Stimulated activated naive B cell treated with anti-CD40 and anti-IgM and Interleukin-4, amounts not matched to agents 10 μg/mL and 1 μg/mL and 100 μg/mL, for 72 hours (primary cell): Measurements from ENCODE around the gene KBTBD3.
"Not testable (repeated sequence)": the region's sequence is repeated elsewhere in the genome, so short reads cannot be mapped to it uniquely, and the experiment has no call there.

ENCODE experiments used
- ATAC-seq, 2 donors: fragments of 150-1000 bp; cut with Tn5 transposase; replicated peaks; 2 replicates each; pipeline ENCODE4 v1.10.0; 2021; ENCODE audit warnings: moderate library complexity in 1 of 2
- DNase-seq: peaks from one replicate; pipeline ENCODE4 v3.0.0; 2021
- H3K27ac Mint-ChIP-seq: one replicate; pipeline ENCODE4 v1.8.0; 2022; ENCODE audit warnings: mild to moderate bottlenecking, mixed read lengths
- H3K27me3 Mint-ChIP-seq, 2 donors: one replicate each; pipeline ENCODE4 v1.8.0; 2022; ENCODE audit warnings: mixed read lengths in 2 of 2
- H3K36me3 Mint-ChIP-seq, 2 donors: one replicate each; pipeline ENCODE4 v1.8.0; 2022; ENCODE audit warnings: mixed read lengths in 2 of 2, mild to moderate bottlenecking in 1 of 2
- H3K4me1 Mint-ChIP-seq, 2 donors: one replicate each; pipeline ENCODE4 v1.8.0; 2022; ENCODE audit warnings: mixed read lengths in 2 of 2, mild to moderate bottlenecking in 1 of 2
- H3K4me3 Mint-ChIP-seq, 2 donors: one replicate each; pipeline ENCODE4 v1.8.0; 2022; ENCODE audit warnings: mild to moderate bottlenecking in 2 of 2, mixed read lengths in 2 of 2, moderate library complexity in 1 of 2
- H3K9me3 Mint-ChIP-seq, 2 donors: one replicate each; pipeline ENCODE4 v1.8.0; 2022; ENCODE audit warnings: mixed read lengths in 2 of 2, mild to moderate bottlenecking in 1 of 2

Gene KBTBD3

GRCh38 chr11:106077609-106078455 lies 685 bp upstream of the KBTBD3 start, which contains the start of gene AASDHPPT:
Gene AASDHPPT (plus strand): TSS chr11:106077662. CDS start chr11:106077711, 49 bp downstream.
- H3K27me3 Mint-ChIP-seq: no peaks in the 10 kb centered on the region
- H3K36me3 Mint-ChIP-seq: peaks cover 10 to 14% of the 10 kb centered on the region in 2 donors
- DNase-seq (no peak), ATAC-seq (peak; percentile 23 to 26)
- H3K27ac Mint-ChIP-seq: peak within 1 kb of the TSS; percentile 98
- no peaks in the 10 kb centered on the region for H3K9me3 Mint-ChIP-seq
- peaks cover 23 to 48% of the 10 kb centered on the region in 2 donors for H3K4me1 Mint-ChIP-seq
- peak within 1 kb of the TSS; percentile 96 to 98 for H3K4me3 Mint-ChIP-seq

- Mint-ChIP-seq H3K27me3 (no peaks in the 10 kb centered on the region), H3K27ac (peak overlapping the region; percentile 98), H3K4me3 (peak overlapping the region; percentile 96 to 98), H3K9me3 (no peaks in the 10 kb centered on the region), H3K4me1 (peaks cover 16 to 37% of the 10 kb centered on the region in 2 donors), H3K36me3 (peaks cover 4 to 8% of the 10 kb centered on the region in 2 donors)
- DNase-seq (no peak), ATAC-seq (no peak)
Observed at GRCh38 chr11:106076171-106076918, 802 bp downstream of the KBTBD3 start.

- peaks cover 2 to 4% of the 10 kb centered on the region in 2 donors for H3K36me3 Mint-ChIP-seq
- H3K27ac Mint-ChIP-seq: no peak overlapping the region
- no peaks in the 10 kb centered on the region for H3K9me3 Mint-ChIP-seq
- H3K4me3 Mint-ChIP-seq: no peak overlapping the region
- peaks cover 9 to 22% of the 10 kb centered on the region in 2 donors for H3K4me1 Mint-ChIP-seq
- no peak for DNase-seq
- H3K27me3 Mint-ChIP-seq: no peaks in the 10 kb centered on the region
- no peak for ATAC-seq
Observed at GRCh38 chr11:106072804-106073203, 4.3 kb downstream of the KBTBD3 start.

- ATAC-seq: no peak
- H3K4me3 Mint-ChIP-seq: no peak overlapping the region
- H3K4me1 Mint-ChIP-seq: peaks cover 5 to 15% of the 10 kb centered on the region in 2 donors
- H3K9me3 Mint-ChIP-seq: no peaks in the 10 kb centered on the region
- no peak for DNase-seq
- no peaks in the 10 kb centered on the region for H3K27me3 Mint-ChIP-seq
- H3K36me3 Mint-ChIP-seq: peaks cover 4 to 5% of the 10 kb centered on the region in 2 donors
- H3K27ac Mint-ChIP-seq: no peak overlapping the region
Observed at GRCh38 chr11:106070606-106071005, 6.5 kb downstream of the KBTBD3 start.

GRCh38 chr11:106063009-106063408 lies 14.1 kb downstream of the KBTBD3 start:
- peaks cover 7 to 8% of the 10 kb centered on the region in 2 donors for H3K36me3 Mint-ChIP-seq
- ATAC-seq (peak; percentile 79 to 88), DNase-seq (no peak)
- H3K27ac Mint-ChIP-seq: no peak overlapping the region
- H3K4me3 Mint-ChIP-seq: no peak overlapping the region
- peaks cover 0 to 2% of the 10 kb centered on the region in 2 donors for H3K9me3 Mint-ChIP-seq
- H3K27me3 Mint-ChIP-seq: no peaks in the 10 kb centered on the region
- H3K4me1 Mint-ChIP-seq: peaks cover 5 to 9% of the 10 kb centered on the region in 2 donors

- no peak for DNase-seq
- no peak overlapping the region for H3K27ac Mint-ChIP-seq
- peaks cover 0 to 2% of the 10 kb centered on the region in 2 donors for H3K9me3 Mint-ChIP-seq
Observed at GRCh38 chr11:106061954-106062949, 14.9 kb downstream of the KBTBD3 start.

GRCh38 chr11:106061249-106061784 lies 15.8 kb downstream of the KBTBD3 start:
- peaks cover 0 to 2% of the 10 kb centered on the region in 2 donors for H3K9me3 Mint-ChIP-seq
- H3K27me3 Mint-ChIP-seq: no peaks in the 10 kb centered on the region
- no peak for ATAC-seq
- no peak for DNase-seq
- no peak overlapping the region for H3K4me3 Mint-ChIP-seq
- peaks cover 9 to 13% of the 10 kb centered on the region in 2 donors for H3K36me3 Mint-ChIP-seq
- no peak overlapping the region for H3K27ac Mint-ChIP-seq
- H3K4me1 Mint-ChIP-seq: peaks cover 4 to 9% of the 10 kb centered on the region in 2 donors

More at GRCh38 chr11:106061954-106062949, 14.9 kb downstream of the KBTBD3 start:
- ATAC-seq: peak in 1 of 2 donors; percentile 21
- no peak overlapping the region for H3K4me3 Mint-ChIP-seq
- H3K27me3 Mint-ChIP-seq: no peaks in the 10 kb centered on the region
- peaks cover 5 to 9% of the 10 kb centered on the region in 2 donors for H3K4me1 Mint-ChIP-seq
- peaks cover 8 to 11% of the 10 kb centered on the region in 2 donors for H3K36me3 Mint-ChIP-seq

GRCh38 chr11:106059617-106060016 lies 17.5 kb downstream of the KBTBD3 start:
- DNase-seq: no peak
- no peaks in the 10 kb centered on the region for H3K27me3 Mint-ChIP-seq
- no peak overlapping the region for H3K27ac Mint-ChIP-seq
- H3K9me3 Mint-ChIP-seq: peaks cover 0 to 2% of the 10 kb centered on the region in 2 donors
- H3K4me1 Mint-ChIP-seq: peaks cover 4 to 9% of the 10 kb centered on the region in 2 donors
- no peak overlapping the region for H3K4me3 Mint-ChIP-seq
- no peak for ATAC-seq
- peaks cover 8% of the 10 kb centered on the region in 2 donors for H3K36me3 Mint-ChIP-seq

- not testable (repeated sequence) for DNase-seq, H3K4me1 Mint-ChIP-seq, H3K4me3 Mint-ChIP-seq, H3K36me3 Mint-ChIP-seq, H3K27ac Mint-ChIP-seq, H3K27me3 Mint-ChIP-seq, H3K9me3 Mint-ChIP-seq, ATAC-seq
Observed at GRCh38 chr11:106058377-106058776, 18.8 kb downstream of the KBTBD3 start.

GRCh38 chr11:106051103-106051502 lies 26.0 kb downstream of the KBTBD3 start:
- ATAC-seq (no peak), DNase-seq (no peak)
- Mint-ChIP-seq H3K27me3 (peaks cover 4% of the 10 kb centered on the region in 2 donors), H3K36me3 (no peaks in the 10 kb centered on the region), H3K4me1 (no peaks in the 10 kb centered on the region), H3K27ac (no peak overlapping the region), H3K9me3 (no peaks in the 10 kb centered on the region), H3K4me3 (no peak overlapping the region)

GRCh38 chr11:106049727-106050476 lies 27.2 kb downstream of the KBTBD3 start:
- no peaks in the 10 kb centered on the region for H3K4me1 Mint-ChIP-seq
- DNase-seq (no peak), ATAC-seq (no peak)
- peaks cover 10 to 12% of the 10 kb centered on the region in 2 donors for H3K27me3 Mint-ChIP-seq
- no peaks in the 10 kb centered on the region for H3K36me3 Mint-ChIP-seq
- no peak overlapping the region for H3K27ac Mint-ChIP-seq
- H3K4me3 Mint-ChIP-seq: no peak overlapping the region
- H3K9me3 Mint-ChIP-seq: no peaks in the 10 kb centered on the region

- Mint-ChIP-seq H3K4me1 (no peaks in the 10 kb centered on the region), H3K27ac (no peak overlapping the region), H3K36me3 (no peaks in the 10 kb centered on the region), H3K9me3 (no peaks in the 10 kb centered on the region), H3K27me3 (peaks cover 15 to 28% of the 10 kb centered on the region in 2 donors), H3K4me3 (no peak overlapping the region)
- DNase-seq (no peak), ATAC-seq (no peak)
Observed at GRCh38 chr11:106047631-106048030, 29.5 kb downstream of the KBTBD3 start.

- ATAC-seq: no peak
- Mint-ChIP-seq H3K4me3 (no peak overlapping the region), H3K27ac (no peak overlapping the region), H3K9me3 (no peaks in the 10 kb centered on the region), H3K27me3 (peaks cover 19 to 50% of the 10 kb centered on the region in 2 donors), H3K36me3 (no peaks in the 10 kb centered on the region), H3K4me1 (no peaks in the 10 kb centered on the region)
- DNase-seq: no peak
Observed at GRCh38 chr11:106043540-106043939, 33.6 kb downstream of the KBTBD3 start.
